Measurements from ENCODE around the gene PDGFD. TPM values are rescaled to one million over a fixed set of nuclear protein-coding genes. Genes with fewer than 3 reads are reported as not detected.

Gene PDGFD
- total RNA-seq, 1 donor from 2014 or later, result 21.9 TPM

DNA sequence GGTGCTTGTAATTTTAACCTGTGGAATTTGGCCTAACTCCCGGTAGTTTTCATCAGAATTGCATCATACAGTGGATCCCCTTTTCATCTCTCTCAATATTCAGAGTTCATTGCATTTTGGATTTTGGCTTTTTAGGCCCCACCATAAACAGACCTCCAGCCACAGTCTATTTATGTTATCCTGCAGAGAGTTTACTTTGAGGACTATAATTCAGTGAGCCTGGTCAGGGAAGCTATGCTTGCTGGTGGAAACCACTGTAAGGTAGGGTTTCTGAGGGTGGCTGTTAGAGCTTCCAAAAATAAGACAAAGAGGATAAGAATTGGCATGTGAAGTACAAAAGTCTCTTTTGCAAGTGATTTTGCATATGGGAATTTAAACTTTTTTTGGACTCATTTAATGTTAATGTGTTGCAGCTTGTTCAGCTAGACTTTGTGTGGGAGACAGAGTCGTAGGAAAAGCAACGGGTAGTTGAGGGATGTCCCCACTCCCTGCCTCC lies 162.3 kb downstream of the PDGFD start:
- no peaks in the 10 kb centered on the region for H3K27me3 ChIP-seq
- intact Hi-C loops (cut with DNase I), result no loop called here

DNA sequence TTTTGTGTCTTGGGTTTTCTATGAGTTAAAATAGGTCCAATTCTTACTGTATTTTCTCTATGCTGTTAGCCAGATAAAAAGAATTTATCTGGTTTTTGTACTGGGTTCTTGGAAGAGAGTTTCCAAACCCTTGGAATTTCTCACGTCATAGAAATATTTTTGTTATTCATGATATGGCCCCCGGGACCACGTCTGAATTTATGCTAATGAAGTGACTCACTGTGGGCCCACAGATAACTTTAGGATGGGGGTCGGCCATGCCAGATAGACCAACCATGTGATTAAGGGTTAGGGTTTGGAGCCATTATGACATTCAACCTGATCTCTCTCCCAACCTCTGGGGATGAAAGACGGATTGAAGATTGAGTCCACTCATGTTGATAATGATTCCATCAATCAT lies 163.1 kb downstream of the PDGFD start:
- TF ChIP-seq, protein P1, sequence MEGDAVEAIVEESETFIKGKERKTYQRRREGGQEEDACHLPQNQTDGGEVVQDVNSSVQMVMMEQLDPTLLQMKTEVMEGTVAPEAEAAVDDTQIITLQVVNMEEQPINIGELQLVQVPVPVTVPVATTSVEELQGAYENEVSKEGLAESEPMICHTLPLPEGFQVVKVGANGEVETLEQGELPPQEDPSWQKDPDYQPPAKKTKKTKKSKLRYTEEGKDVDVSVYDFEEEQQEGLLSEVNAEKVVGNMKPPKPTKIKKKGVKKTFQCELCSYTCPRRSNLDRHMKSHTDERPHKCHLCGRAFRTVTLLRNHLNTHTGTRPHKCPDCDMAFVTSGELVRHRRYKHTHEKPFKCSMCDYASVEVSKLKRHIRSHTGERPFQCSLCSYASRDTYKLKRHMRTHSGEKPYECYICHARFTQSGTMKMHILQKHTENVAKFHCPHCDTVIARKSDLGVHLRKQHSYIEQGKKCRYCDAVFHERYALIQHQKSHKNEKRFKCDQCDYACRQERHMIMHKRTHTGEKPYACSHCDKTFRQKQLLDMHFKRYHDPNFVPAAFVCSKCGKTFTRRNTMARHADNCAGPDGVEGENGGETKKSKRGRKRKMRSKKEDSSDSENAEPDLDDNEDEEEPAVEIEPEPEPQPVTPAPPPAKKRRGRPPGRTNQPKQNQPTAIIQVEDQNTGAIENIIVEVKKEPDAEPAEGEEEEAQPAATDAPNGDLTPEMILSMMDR (IDR thresholded peaks at IDR 0.05), result no peak
- no peak for TF ChIP-seq POLR2AphosphoS5 (IDR thresholded peaks at IDR 0.05; ENCODE audit: insufficient read depth in 1 of 2, low read depth in 1 of 2)
- TF ChIP-seq POLR2A (IDR thresholded peaks at IDR 0.05), result no peak
- Histone ChIP-seq H3K4me1 (no peaks in the 10 kb centered on the region), H3K27ac (no peak overlapping the region), H3K4me3 (no peak overlapping the region), H3K27me3 (no peaks in the 10 kb centered on the region), H3K9me3 (no peaks in the 10 kb centered on the region), H3K36me3 (no peaks in the 10 kb centered on the region)
- intact Hi-C loops (cut with DNase I), result no loop called here
- no peak for DNase-seq (ENCODE audit: extremely low spot score in 2 of 2)

More for the DNA sequence above, 162.3 kb downstream of the PDGFD start:
- Histone ChIP-seq H3K9me3 (no peaks in the 10 kb centered on the region), H3K36me3 (no peaks in the 10 kb centered on the region), H3K27ac (no peak overlapping the region), H3K4me1 (no peaks in the 10 kb centered on the region), H3K4me3 (no peak overlapping the region)
- TF ChIP-seq, protein P1 (IDR thresholded peaks at IDR 0.05), result no peak
- no peak for TF ChIP-seq POLR2AphosphoS5 (IDR thresholded peaks at IDR 0.05; ENCODE audit: insufficient read depth in 1 of 2, low read depth in 1 of 2)
- TF ChIP-seq POLR2A (IDR thresholded peaks at IDR 0.05), result no peak
- no peak for DNase-seq (ENCODE audit: extremely low spot score in 2 of 2)

DNA sequence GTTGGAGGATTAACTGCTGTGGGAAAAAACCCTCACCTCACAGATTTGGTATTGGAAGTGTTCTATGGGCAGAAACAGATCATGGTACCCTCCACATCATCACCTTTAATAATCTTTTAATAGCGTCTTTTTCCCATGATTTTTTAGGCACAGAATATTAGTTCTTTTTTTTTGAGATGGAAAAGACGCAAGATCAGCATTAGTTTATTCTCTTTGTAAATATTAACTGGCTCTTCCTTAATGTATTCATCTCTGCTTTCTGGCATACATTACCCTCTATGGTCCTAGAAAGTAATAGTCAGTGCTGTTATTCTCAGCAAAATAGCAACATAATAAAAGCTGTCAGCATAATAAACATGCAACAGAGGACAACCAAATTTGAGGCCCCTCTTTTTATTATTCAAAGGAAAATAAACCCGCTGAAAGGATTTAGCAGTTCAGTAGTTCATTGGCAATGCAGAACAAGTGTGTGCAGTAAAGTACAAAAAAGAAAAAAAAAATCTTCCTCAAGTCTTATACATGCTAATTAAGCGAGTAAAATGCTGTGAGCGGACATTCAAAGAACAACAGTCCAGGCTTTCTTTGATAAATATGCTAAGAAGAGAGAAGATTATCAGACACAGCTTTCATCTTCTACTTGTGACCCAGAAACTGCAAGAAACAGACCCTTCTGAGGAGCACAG lies 165.0 kb downstream of the PDGFD start:
- H3K4me1 ChIP-seq, result no peaks in the 10 kb centered on the region
- H3K4me3 ChIP-seq, result no peak overlapping the region
- no peaks in the 10 kb centered on the region for H3K36me3 ChIP-seq
- no peaks in the 10 kb centered on the region for H3K9me3 ChIP-seq
- no peak for DNase-seq (ENCODE audit: extremely low spot score in 2 of 2)
- H3K27ac ChIP-seq, result no peak overlapping the region
- no peak for TF ChIP-seq POLR2AphosphoS5 (IDR thresholded peaks at IDR 0.05; ENCODE audit: insufficient read depth in 1 of 2, low read depth in 1 of 2)
- no peak for TF ChIP-seq POLR2A (IDR thresholded peaks at IDR 0.05)
- TF ChIP-seq, protein P1 (IDR thresholded peaks at IDR 0.05), result no peak
- no peaks in the 10 kb centered on the region for H3K27me3 ChIP-seq
- intact Hi-C loops (cut with DNase I), result no loop called here

DNA sequence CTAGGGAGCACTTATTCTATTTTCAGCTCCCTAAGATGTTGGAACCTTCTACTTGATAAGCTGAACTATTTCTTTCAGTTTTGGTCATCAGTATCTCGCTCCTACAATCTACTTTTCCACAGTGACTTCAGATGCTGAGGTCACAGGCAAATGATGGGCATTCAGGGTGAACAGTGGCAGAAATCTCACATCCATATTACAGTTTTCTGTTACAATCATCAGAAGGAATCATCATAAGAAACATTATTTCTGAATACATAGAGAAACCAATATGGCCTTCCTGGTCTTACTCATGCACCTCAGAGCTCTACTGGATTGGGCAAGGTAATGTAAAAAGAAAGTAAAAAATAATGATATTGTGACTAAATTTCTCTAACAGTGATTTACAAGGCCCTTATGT lies 166.9 kb downstream of the PDGFD start:
- no peaks in the 10 kb centered on the region for H3K9me3 ChIP-seq
- no peak overlapping the region for H3K27ac ChIP-seq
- H3K27me3 ChIP-seq, result no peaks in the 10 kb centered on the region
- no peak for DNase-seq (ENCODE audit: extremely low spot score in 2 of 2)
- no peaks in the 10 kb centered on the region for H3K4me1 ChIP-seq
- H3K36me3 ChIP-seq, result no peaks in the 10 kb centered on the region
- intact Hi-C loops (cut with DNase I), result no loop called here
- TF ChIP-seq, protein P1 (IDR thresholded peaks at IDR 0.05), result no peak
- TF ChIP-seq POLR2AphosphoS5 (IDR thresholded peaks at IDR 0.05; ENCODE audit: insufficient read depth in 1 of 2, low read depth in 1 of 2) (no peak), POLR2A (IDR thresholded peaks at IDR 0.05) (no peak)
- H3K4me3 ChIP-seq, result no peak overlapping the region

DNA sequence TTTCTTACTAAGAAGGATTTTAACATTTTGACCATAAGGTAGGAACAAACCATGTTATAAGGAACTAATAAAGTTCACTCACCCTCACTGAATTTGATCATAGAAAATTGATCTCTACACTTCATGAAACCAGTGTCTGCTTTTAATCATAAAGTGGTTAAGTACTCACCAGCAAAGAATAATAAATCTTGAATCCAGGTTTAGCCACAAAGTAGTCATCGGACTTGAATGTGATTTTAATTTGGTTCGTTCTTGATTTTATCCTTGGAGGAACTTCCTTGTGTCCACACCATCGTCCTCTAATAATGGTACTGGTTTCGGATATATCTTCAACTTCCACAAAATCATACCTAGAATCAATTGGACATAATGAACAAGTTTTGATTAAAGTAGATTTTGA lies 168.1 kb downstream of the PDGFD start:
- H3K4me1 ChIP-seq, result no peaks in the 10 kb centered on the region
- intact Hi-C loops (cut with DNase I), result no loop called here
- no peaks in the 10 kb centered on the region for H3K36me3 ChIP-seq
- no peaks in the 10 kb centered on the region for H3K27me3 ChIP-seq
- no peak overlapping the region for H3K4me3 ChIP-seq
- TF ChIP-seq, protein P1 (IDR thresholded peaks at IDR 0.05), result no peak
- no peak for TF ChIP-seq POLR2AphosphoS5 (IDR thresholded peaks at IDR 0.05; ENCODE audit: insufficient read depth in 1 of 2, low read depth in 1 of 2)
- no peak for TF ChIP-seq POLR2A (IDR thresholded peaks at IDR 0.05)
- no peak for DNase-seq (ENCODE audit: extremely low spot score in 2 of 2)
- H3K27ac ChIP-seq, result no peak overlapping the region
- H3K9me3 ChIP-seq, result no peaks in the 10 kb centered on the region
